ENCODE data around the gene MYH14.

Gene MYH14

GRCh38 chr19:50203281-50204080 is at the start of gene MYH14:
Gene MYH14 (plus strand): TSS chr19:50203622. CDS start chr19:50210366, 6,744 bp downstream.
- DNase-seq (ENCODE audit: low spot score): peak; percentile 92

DNA sequence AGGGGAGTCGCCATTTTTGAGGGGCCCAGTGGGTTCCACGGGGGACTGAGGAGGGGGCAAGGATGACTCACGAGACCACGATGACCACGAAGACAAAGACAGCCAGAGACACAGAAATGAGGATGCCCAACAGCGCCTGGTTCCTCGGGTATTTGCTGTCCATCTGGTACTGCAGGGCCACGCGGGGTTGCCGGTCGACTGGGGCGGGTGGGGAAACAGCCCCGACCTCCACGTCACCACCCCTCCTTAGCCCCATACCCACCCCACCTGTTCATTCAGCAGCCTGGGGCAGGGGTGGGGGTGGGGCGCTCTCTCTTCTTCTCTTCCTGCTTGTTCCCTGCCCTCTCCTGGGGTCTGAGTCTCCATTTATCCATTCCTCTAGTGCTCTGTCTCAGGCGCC is 48.9 kb upstream of the MYH14 start:
- no peak for DNase-seq (ENCODE audit: low spot score)

DNA sequence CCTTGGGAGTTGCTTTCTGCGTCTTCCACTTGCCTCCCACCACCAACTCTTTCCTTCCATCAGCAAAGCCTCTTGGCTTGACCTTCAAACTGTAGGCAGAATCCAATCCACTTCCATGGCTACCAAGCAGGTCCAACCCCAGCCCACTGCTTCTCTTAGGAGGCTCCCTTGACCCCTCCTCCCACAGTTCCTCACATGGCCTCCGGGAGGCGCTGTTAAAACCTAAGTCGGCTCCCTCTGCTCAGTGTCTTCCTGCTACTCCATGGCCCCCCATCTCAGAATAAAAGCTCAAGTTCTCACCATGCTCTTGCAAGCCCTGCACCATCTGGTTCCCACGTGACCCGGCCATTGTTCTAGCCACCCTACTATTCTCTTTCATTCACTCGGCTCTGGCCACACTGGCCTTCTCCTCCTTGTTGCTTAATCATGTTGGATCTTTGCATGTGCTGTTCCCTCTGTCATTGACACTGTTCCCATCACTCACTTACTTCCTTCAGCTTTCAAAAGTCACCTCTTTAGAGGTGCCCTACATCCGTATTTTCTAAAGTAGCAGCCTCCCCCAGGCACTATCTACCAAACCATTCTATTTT is 47.8 kb upstream of the MYH14 start:
- no peak for DNase-seq (ENCODE audit: low spot score)

- peak; percentile 26 for DNase-seq (ENCODE audit: low spot score)
Observed at GRCh38 chr19:50158577-50158976, 44.8 kb upstream of the MYH14 start.

- no peak for DNase-seq (ENCODE audit: low spot score)
Observed at GRCh38 chr19:50159078-50159477, 44.3 kb upstream of the MYH14 start.

DNA sequence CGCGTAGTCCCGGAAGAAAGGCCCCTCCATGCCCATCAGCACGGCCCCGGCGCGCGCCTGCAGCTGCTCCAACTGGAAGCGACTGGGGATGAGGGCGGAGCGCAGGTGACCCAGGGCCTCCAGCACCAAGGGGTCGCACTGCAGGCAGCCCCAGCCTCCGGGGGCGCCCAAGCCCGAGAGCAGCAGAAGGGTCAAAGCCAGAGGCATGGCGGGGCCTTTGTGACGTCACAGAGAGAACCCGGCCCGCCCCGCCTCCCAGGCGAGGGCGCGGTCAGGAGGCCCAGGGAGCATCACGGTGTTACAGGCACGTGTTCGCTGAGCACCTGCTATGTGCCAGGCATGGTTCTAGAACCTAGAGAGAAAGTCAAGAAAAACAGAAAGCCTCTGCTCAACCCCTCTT is 40.4 kb upstream of the MYH14 start, which contains the start of gene IZUMO2:
TSS of gene IZUMO2 (minus strand) at position 294 of the 400 bp plus-strand sequence. CDS start at position 207, 87 bp downstream.
- no peak for DNase-seq (ENCODE audit: low spot score)

GRCh38 chr19:50167314-50167721 is 36.1 kb upstream of the MYH14 start:
- no peak for DNase-seq (ENCODE audit: low spot score)

DNA sequence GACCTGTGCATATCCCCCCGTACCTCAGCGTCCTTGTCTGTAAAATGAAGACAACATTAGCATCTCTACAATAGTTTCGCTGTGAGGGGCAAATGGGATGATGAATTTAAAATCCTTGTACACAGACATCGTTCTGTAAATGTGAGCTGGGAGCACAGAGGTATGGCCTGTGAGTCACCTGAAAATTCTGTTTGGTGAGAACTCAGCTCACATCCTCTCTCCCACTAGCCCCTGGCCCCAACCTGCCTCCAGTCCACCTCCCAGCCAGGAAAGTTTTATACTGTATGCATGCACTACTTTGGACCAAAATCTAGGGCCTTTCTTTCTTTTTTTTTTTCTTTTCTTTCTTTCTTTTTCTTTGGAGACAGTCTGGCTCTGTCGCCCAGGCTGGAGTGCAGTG is 31.7 kb upstream of the MYH14 start:
- DNase-seq (ENCODE audit: low spot score): no peak

DNA sequence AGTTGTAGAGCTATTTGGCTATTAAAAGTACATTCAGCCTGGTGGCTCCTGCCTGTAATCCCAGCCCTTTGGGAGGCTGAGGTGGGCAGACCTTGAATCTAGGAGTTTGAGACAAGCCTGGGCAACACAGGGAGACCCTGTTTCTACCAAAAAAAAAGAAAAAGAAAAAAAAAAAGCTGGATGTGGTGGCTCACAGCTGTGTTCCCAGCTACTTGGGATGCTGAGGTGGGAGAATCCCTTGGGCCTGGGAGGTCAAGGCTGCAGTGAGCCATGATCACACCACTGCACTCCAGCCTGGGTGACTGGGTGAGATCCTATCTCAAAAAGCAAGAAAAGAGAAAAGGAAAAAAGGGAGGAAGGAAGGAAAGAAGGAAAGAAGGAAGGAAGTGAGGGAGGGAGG is 30.7 kb upstream of the MYH14 start:
- no peak for DNase-seq (ENCODE audit: low spot score)

DNA sequence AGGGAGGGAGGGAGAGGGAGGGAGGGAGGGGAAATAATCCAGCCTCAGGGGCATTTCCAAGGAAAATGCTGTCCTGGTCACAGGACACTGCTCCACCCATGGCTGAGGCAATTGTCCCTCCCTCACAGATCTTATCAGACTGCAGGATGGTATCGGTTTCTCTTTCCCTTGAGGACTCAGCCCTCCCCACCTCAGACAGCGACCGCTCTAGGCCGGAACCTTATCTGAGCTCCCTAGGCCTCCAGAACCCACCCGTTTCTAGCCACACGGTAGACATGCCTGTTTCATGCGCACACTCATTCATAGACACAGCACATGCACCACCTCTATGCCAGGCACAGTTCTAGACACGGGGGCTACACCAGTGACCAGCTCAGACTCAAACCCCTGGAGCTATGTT is 30.3 kb upstream of the MYH14 start:
- DNase-seq (ENCODE audit: low spot score): no peak

DNA sequence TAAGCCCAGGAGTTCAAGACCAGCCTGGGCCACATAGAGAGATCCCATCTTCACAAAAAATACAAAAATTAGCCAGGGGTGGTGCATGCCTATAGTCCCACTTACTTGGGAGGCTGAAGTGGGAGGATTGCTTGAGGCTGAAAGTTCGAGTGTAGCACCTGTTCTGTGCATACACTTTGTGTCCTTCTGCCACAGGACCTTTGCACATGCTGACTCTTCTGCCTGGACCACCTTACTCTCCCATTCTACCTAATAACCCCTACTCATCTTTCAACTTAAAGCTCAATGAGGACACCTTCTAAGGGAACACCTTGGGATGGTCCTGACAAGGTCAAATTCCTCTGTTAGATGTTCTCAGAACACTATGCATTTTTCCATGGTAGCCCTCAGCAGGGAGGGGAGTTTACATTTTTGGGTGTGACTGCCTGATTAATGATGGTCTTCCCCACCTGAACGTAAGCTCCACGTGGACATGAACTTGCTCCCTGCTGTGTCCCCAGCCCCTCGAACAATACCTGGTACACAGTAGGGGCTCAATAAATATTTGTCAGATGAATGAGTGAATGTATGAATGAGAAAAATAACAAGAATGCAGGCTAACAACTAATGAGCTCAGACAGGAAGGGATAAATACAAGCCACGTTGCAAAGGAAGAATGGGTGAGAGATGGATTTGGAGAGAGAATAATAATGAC is 29.2 kb upstream of the MYH14 start:
- no peak for DNase-seq (ENCODE audit: low spot score)

GRCh38 chr19:50175924-50176323 is 27.5 kb upstream of the MYH14 start:
- peak; percentile 24 for DNase-seq (ENCODE audit: low spot score)

DNA sequence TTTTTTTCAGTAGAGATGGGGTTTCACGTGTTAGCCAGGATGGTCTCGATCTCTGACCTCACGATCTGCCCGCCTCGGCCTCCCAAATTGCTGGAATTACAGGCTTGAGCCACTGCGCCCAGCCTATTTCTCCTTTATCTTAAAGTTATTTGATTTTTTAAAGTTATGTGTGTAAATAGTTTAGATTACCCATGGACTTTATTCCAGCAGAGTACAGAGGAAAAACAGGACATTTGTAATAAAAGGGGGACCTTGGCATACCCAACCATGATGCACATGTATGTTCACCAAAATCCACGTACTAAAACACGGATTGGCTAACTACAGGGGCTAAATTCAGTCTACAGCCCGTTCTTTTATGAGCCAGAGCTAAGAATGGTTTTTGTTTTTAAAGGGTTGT is 26.6 kb upstream of the MYH14 start:
- no peak for DNase-seq (ENCODE audit: low spot score)

DNA sequence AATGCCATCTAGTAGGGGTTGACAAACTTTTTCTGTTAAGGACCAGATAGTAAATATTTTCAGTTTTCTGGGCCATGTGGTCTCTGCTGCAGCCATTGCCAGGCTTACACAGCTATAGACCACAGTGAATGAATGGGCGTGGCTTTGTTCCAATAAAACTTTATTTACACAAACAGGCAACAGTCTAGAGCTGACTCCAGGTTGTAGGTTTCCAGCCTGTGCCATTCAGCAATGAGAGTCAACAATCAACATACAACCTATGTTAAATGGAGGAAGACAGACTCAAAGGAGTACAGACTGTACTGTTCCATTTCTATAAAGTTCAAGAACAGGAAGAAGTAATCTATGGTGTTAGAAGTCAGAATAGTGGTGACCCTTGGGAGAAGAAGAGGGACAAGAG is 25.1 kb upstream of the MYH14 start:
- no peak for DNase-seq (ENCODE audit: low spot score)

- DNase-seq (ENCODE audit: low spot score): peak; percentile 43
Observed at GRCh38 chr19:50178859-50179537, 24.4 kb upstream of the MYH14 start.

GRCh38 chr19:50181121-50181520 is 22.3 kb upstream of the MYH14 start:
- DNase-seq (ENCODE audit: low spot score): no peak

- no peak for DNase-seq (ENCODE audit: low spot score)
Observed at GRCh38 chr19:50184196-50184595, 19.2 kb upstream of the MYH14 start.

DNA sequence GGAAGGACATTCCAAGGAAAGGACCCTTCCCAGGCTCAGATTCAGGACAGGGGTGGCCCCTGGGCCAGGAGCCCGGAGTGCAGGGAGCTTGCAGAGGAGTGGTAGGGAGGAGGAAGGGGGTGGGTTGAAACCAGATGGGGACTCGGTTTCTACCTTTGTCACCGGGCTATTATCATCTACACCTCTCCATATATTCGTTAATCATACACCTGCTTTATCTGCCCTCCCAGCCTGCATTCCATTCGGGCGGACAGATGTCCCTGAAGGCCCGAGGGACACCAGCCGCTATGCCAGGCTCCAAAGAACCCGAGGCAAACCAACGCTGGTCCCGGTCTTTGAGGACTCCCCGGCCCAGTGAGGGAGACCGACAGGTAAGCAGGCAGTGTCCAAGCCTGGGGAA is 15.5 kb upstream of the MYH14 start:
- DNase-seq (ENCODE audit: low spot score): no peak

- no peak for DNase-seq (ENCODE audit: low spot score)
Observed at GRCh38 chr19:50189331-50189730, 14.1 kb upstream of the MYH14 start.

DNA sequence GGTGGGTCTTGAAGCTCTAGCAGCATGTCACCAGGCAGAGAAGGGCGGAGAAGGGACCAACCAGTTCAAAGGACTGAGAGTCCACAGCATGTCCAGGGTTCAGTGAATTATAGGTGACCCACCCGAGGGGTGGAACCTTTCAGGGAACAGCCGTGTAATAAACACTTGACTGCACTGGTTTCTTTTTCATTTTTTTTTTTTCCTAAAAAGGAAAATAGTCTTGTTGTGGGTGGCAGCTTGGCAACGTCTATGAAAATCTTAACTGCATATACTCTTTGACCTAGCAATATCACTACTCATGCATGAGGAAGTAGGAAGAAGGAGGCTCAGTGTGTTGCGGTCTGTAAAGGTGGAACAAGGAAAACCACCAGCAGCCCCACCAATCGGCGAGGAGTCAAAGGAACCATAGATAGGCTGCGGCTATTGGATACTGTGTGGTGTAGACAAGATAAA is 13.0 kb upstream of the MYH14 start:
- DNase-seq (ENCODE audit: low spot score): no peak

GRCh38 chr19:50191216-50191615 is 12.2 kb upstream of the MYH14 start:
- DNase-seq (ENCODE audit: low spot score): no peak

GRCh38 chr19:50192463-50193211 is 10.8 kb upstream of the MYH14 start:
- no peak for DNase-seq (ENCODE audit: low spot score)

All from RKO (cell line).